NOMO-1 (cell line): ENCODE data around the gene CRB1.

Source experiments
- DNase-seq, 2 experiments: peaks; one replicate each; lab custom pipeline; 2025; ENCODE audit not compliant: unreplicated experiment in 2 of 2; lab: John Stamatoyannopoulos, UW

CRB1 gene

DNA sequence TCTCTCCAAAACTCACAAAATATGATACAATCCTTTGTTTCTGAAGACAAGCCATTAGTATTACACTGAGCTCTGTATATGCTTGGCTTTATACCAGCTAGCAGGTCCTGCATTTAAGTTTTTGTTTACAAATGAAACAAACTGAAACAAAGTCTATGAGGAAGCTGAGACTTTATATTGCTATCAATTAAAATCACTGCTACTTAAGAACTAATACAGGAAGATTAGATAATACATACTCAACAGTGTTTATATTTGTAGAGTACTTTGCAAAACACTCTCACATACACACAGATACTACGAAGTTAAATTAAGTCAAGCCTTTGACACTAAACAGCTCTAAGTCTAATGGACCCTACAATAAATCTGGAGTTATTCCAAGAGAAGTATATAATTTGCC is 247.4 kb downstream of the CRB1 start:
- no peak for DNase-seq

DNA sequence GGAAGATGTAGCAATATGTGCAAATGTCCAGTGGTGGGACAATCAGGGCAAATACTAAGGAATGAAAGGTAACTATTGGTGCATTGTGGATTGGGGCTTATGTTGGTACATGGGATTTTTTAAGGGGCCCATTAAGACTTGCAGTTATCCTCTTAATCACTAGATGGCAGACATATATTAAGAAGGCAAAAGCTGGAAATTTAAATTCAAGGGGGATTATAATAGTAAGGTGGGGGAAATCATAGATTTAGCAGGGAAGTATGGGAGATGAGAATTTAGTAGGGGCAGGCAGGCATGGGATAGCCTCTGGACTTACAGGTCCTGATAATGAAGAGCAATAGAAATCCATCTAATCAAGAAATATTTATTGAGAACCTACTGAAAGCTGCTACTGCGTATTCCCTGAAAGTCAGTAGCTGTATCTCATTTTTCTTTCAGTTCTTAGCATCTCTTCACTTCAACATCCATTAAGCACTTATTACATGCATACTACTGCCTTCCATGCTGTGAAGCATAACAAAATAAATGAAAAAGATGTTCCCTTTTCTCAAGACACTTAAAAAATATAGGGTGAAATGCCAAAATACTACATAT is 251.8 kb downstream of the CRB1 start:
- DNase-seq: peak; percentile 3 to 10

DNA sequence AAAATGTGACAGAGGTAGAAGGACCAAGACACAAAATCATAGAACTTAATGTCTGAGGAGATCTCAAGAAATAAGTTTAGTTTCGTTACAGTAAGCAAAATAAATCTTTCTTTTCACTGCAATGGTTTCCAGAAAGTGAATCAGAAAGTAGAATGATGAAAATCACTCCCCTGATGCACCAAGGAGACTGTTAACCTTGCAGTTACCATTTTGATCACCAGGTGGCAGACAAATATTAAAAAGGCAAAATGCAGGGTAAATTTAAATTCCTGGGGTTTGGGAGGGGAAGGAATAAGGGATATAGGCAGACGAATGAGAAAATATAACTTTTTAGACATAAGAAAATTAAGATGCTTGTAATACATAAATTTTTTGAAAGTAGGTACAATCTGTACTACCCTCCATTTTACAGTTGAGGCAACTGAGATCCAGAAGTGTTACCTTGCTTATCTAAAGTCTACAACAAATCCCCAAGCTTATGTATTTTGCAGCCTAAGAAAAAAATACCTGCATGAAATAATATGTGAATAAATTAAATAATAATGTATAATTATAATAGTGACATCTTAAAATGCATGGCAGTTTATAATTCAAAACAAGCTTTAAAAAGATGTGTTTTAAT is 253.2 kb downstream of the CRB1 start:
- peak; percentile 3 to 34 for DNase-seq

DNA sequence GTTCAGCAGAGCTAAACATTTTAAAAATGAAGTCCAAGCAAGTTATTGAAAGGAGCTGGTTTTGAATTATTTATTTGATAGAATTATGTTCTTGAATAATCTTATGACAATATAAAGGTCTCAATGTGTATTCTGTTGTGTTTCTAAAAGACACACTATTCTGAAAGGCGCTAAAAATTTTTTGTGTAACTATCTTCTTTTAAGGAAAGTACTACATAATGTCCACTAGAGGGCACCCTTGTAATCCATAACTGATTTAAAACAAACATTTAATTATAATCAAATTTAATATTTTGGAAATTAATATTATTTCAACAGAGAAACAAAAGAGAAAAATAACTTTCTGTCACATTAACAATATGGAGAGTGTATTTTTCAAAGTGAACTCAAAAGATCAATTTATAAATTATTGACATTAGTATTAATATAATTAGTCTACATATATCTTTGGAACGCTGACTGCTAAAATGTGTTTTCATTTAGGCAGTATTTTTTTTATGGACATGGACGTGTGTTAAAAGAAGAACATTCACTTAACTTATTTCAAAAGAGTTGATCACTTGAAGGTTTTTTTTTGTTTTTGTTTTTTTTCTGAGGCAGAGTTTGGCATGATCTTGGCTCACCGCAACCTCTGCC is 258.8 kb downstream of the CRB1 start:
- DNase-seq: peak in 1 of 2 experiments; percentile 14
